Suprapubic skin (tissue), 4 donors: ENCODE measurements around the gene CD93. TPM values are rescaled to one million over a fixed set of nuclear protein-coding genes. Genes with fewer than 3 reads are reported as not detected.
A peak's percentile ranks its signal among the peaks of the same experiment; 100 is the strongest.

Source experiments
- DNase-seq, 2 donors: peaks; one replicate each; pipeline ENCODE4 v3.0.0-alpha.2; 2019; ENCODE audit warnings: low spot score in 2 of 2
- H3K27ac ChIP-seq: fragments of 200-600 bp; sonication (generic); one replicate; pipeline ENCODE4 v1.5.1; 2019
- H3K27me3 ChIP-seq: fragments of 200-600 bp; sonication (generic); one replicate; pipeline ENCODE4 v1.5.1; 2019
- H3K36me3 ChIP-seq: fragments of 200-600 bp; sonication (generic); one replicate; pipeline ENCODE4 v1.5.1; 2019
- H3K4me1 ChIP-seq: fragments of 200-600 bp; sonication (generic); one replicate; pipeline ENCODE4 v1.5.1; 2019
- H3K4me3 ChIP-seq: fragments of 200-600 bp; sonication (generic); one replicate; pipeline ENCODE4 v1.5.1; 2019; ENCODE audit warnings: mild to moderate bottlenecking
- H3K9me3 ChIP-seq: fragments of 200-600 bp; sonication (generic); one replicate; pipeline ENCODE4 v1.5.1; 2019
- EP300 ChIP-seq: sonication (generic); formaldehyde crosslinking; IDR thresholded peaks from one replicate; pipeline ENCODE4 v1.6.1; 2017; ENCODE audit warnings: antibody characterized with exemption
- POLR2A ChIP-seq, 2 donors: fragments of 450-650 bp; IDR thresholded peaks; one replicate each; pipeline ENCODE4 v1.6.1; 2017; ENCODE audit warnings: antibody characterized with exemption in 2 of 2, mild to moderate bottlenecking in 2 of 2, moderate library complexity in 2 of 2
- POLR2AphosphoS5 ChIP-seq, 3 donors: sonication (generic); formaldehyde crosslinking; IDR thresholded peaks; one replicate each; pipeline ENCODE4 v1.6.1; 2017; ENCODE audit warnings: antibody characterized with exemption in 3 of 3
- WGBS: methylation state at CpG from one replicate; pipeline ENCODE4 v1.1.5; 2018; 5-methylcytosine and 5-hydroxymethylcytosine counted together
- total RNA-seq, 4 donors: library from RNA; depleted of rRNA; stranded (reverse); fragments of >200 nt; gene quantifications; one replicate each; pipeline ENCODE4 v1.1.0, GENCODE V29; 2016
- TF ChIP-seq, protein P1 (sequence below), 2 donors: fragments of 200-600 bp in 1 of 2; fragments of 450-650 bp in 1 of 2; sonication (generic) in 1 of 2; IDR thresholded peaks; one replicate each; pipeline ENCODE4 v1.5.1; 2016 to 2019; ENCODE audit warnings: antibody characterized with exemption in 2 of 2, mild to moderate bottlenecking in 1 of 2, moderate library complexity in 1 of 2

Gene CD93
- total RNA-seq, 4 donors from 2014 or later = 8.1 to 25.1 (median 16.2) TPM

DNA sequence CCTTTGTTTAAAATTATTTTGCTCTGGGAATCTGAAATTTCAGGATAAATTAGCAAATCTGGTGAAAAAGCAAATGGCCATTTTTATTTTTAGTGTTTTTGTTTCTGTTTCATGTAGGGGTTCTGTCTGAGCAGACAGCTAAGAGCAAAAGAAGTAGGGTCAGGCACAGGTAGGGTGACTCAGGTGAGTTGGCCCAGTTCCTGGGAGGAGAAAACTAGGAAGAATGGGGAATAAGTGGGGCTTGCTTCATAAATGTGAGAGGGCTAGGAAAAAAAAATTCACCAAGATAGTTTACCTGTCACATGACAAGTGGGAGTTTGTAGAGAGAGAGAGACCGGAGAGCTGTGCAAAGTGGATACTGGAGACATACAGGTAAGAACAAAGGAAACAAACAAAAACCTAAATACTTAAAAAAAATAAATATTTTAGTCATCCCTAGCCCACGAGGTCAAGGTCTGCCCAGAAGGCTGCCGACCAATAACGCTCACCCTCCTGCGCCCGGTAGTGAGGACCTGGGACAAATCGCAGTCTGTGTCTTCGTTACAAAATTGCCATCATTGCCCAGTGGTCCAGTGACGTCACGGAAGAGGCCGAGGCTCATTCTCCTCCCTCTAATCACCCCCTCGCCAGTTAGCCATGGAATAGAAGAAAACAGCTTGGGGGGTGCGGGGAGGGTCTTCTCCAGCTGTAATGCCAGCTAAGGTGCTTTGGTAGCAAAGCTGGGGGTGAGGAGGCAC lies 39.0 kb downstream of the CD93 start:
- peak overlapping the region; percentile 95 for H3K27ac ChIP-seq
- H3K36me3 ChIP-seq = no peaks in the 10 kb centered on the region
- 64% methylated on average over 13 of the region's 13 CpGs for WGBS
- H3K9me3 ChIP-seq = no peaks in the 10 kb centered on the region
- no peak for DNase-seq
- H3K27me3 ChIP-seq = peaks cover 29% of the 10 kb centered on the region
- peaks cover 71% of the 10 kb centered on the region for H3K4me1 ChIP-seq
- TF ChIP-seq, protein P1, sequence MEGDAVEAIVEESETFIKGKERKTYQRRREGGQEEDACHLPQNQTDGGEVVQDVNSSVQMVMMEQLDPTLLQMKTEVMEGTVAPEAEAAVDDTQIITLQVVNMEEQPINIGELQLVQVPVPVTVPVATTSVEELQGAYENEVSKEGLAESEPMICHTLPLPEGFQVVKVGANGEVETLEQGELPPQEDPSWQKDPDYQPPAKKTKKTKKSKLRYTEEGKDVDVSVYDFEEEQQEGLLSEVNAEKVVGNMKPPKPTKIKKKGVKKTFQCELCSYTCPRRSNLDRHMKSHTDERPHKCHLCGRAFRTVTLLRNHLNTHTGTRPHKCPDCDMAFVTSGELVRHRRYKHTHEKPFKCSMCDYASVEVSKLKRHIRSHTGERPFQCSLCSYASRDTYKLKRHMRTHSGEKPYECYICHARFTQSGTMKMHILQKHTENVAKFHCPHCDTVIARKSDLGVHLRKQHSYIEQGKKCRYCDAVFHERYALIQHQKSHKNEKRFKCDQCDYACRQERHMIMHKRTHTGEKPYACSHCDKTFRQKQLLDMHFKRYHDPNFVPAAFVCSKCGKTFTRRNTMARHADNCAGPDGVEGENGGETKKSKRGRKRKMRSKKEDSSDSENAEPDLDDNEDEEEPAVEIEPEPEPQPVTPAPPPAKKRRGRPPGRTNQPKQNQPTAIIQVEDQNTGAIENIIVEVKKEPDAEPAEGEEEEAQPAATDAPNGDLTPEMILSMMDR (IDR thresholded peaks at IDR 0.05) = no peak
- no peak for TF ChIP-seq POLR2A (IDR thresholded peaks at IDR 0.05)
- no peak for TF ChIP-seq EP300
- TF ChIP-seq POLR2AphosphoS5 (IDR thresholded peaks at IDR 0.05) = no peak
- H3K4me3 ChIP-seq = peak overlapping the region; percentile 69

DNA sequence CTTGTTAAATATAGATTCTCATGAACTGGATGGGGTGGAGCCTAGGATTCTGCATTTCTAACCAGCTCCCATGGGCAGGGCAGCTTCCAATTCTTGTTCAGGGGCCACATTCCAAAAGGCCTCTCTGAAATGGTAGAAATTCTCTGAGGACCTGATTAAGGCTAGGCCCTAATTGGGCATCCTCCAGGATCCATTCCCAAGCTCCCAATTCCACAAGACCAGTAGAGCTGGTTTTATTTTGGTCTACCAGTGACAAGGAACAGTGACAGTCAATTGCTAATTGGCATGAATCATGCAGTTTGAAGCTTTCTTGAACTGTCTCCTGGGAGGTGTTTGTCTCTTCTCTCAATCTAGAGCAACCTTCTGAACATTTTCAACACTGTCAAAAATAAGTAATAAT lies 39.7 kb downstream of the CD93 start:
- Histone ChIP-seq H3K9me3 (no peaks in the 10 kb centered on the region), H3K4me3 (peak overlapping the region; percentile 69), H3K36me3 (no peaks in the 10 kb centered on the region), H3K4me1 (peaks cover 64% of the 10 kb centered on the region), H3K27ac (no peak overlapping the region), H3K27me3 (peaks cover 29% of the 10 kb centered on the region)
- no peak for DNase-seq
- no peak for TF ChIP-seq EP300
- TF ChIP-seq, protein P1 (IDR thresholded peaks at IDR 0.05) = no peak
- no peak for TF ChIP-seq POLR2A (IDR thresholded peaks at IDR 0.05)
- TF ChIP-seq POLR2AphosphoS5 (IDR thresholded peaks at IDR 0.05) = no peak

DNA sequence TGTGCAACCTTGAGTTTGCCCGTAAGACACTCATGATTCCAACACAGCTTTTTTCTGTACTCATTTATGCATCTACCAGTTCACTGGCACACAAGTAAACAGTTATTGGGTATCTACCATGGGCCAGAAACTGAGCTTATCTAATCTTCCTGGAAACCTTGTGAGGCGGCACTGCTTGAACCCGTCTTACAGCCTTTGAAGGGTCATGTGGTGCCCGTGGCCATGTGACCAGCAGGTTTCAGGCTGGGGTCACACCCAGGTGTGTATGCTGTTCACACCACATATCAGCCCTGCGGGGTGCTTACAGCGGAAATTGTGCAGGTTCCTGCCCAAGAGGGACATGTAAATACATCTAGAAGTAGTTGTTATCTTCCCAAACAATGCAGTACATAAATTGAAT lies 42.7 kb downstream of the CD93 start:
- no peak overlapping the region for H3K4me3 ChIP-seq
- WGBS = 76% methylated on average over 6 of the region's 6 CpGs
- peaks cover 33% of the 10 kb centered on the region for H3K4me1 ChIP-seq
- no peak for DNase-seq
- H3K27ac ChIP-seq = no peak overlapping the region
- no peak for TF ChIP-seq EP300
- no peaks in the 10 kb centered on the region for H3K36me3 ChIP-seq
- H3K9me3 ChIP-seq = no peaks in the 10 kb centered on the region
- peaks cover 35% of the 10 kb centered on the region for H3K27me3 ChIP-seq

DNA sequence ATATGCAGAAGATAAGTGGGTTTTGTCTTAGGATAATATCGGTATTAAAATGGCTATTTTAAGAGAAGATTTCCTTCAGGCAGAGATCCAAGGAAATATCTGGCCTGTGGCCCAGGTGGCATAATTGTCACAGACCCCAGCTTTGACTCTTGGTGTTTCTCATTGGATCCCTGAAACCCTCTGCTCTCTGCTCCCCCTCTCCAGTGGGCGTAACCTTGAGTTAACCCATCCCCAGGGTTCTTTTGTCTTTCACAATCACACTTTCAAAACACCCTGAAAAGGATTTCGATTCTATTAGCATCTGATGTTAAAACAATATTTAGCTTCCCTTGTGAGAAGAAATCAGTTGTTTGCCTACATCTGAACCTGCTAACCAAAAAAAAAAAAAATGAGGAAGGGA lies 43.9 kb downstream of the CD93 start:
- DNase-seq = no peak
- Histone ChIP-seq H3K36me3 (no peaks in the 10 kb centered on the region), H3K4me1 (peaks cover 22% of the 10 kb centered on the region), H3K27ac (no peak overlapping the region), H3K4me3 (no peak overlapping the region), H3K9me3 (no peaks in the 10 kb centered on the region), H3K27me3 (peaks cover 28% of the 10 kb centered on the region)
- TF ChIP-seq EP300 (no peak), POLR2AphosphoS5 (IDR thresholded peaks at IDR 0.05) (no peak), POLR2A (IDR thresholded peaks at IDR 0.05) (no peak)
- TF ChIP-seq, protein P1 (IDR thresholded peaks at IDR 0.05) = no peak
- WGBS = 48% methylated on average over 3 of the region's 3 CpGs

DNA sequence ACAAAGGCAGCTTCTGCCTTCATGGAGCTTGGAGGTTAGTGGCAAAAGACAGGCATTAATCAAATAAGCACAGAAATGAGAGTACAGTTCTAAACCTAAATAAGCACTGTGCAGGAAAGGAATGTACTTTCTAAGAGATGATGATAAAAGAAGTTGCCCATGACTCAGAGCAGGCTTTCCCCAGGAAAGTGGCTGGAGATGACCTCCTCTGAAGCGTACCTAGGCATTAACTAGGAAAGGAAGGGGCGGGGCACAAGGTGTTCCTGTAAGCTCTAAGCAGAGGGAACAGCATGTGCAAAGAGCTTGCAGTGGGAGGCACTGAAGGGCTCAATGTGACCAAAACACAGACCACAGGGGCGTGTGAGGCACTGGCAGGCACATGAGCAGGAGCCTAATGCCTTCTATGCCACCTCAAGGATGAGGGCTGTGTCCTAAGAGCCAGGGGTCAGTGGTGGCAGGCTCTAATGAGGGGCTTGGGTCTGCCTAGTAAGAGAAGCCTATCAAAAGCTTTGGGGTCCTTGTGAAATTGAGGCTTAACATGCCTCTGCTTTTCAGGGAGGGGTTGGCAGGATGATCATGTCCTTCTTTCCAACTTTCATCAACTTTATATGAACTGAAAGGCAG lies 46.1 kb downstream of the CD93 start:
- no peaks in the 10 kb centered on the region for H3K36me3 ChIP-seq
- peaks cover 46% of the 10 kb centered on the region for H3K27me3 ChIP-seq
- WGBS = 77% methylated on average over 3 of the region's 3 CpGs
- no peak for DNase-seq
- no peaks in the 10 kb centered on the region for H3K9me3 ChIP-seq
- no peak overlapping the region for H3K27ac ChIP-seq
- H3K4me1 ChIP-seq = peaks cover 6% of the 10 kb centered on the region
- H3K4me3 ChIP-seq = no peak overlapping the region
- TF ChIP-seq, protein P1 (IDR thresholded peaks at IDR 0.05) = no peak
- TF ChIP-seq EP300 = no peak
- TF ChIP-seq POLR2A (IDR thresholded peaks at IDR 0.05) = no peak
- TF ChIP-seq POLR2AphosphoS5 (IDR thresholded peaks at IDR 0.05) = no peak
